ENCODE measurements around the gene NEO1.

DNA sequence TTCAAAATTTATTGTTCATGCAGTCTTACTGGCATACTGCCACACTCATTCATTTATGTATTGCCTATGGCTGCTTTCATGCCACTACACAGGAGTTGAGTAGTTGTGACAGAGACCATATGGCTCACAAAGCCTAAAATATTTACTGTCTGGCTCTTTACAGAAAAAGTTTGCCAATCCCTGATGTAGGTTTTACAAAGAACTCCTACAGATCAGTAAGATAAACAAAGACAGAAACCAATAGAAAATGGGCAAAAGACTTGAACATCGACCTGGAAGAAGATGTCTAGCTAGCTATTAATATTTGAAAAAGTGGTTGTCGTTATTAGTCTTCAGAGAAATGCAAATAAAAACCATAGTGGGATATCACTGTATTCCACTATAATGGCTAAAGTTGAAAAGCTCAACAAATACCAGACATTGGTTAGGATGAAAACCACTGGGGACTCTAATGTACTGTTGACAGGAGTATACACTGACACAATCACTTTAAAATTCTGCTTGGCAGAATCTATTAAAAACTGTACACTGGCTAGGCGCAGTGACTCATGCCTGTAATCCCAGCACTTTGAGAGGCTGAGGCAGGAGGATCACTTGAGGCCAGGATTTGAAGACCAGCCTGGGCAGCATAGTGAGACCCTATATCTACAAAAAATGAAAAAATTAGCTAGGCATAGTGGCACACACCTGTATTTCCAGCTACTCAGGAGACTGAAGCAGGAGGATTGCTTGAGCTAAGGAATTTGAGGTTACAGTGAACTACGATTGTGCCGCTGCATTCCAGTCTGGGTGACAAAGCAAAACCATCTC is 87.7 kb downstream of the NEO1 start:
- TF ChIP-seq, protein P1, sequence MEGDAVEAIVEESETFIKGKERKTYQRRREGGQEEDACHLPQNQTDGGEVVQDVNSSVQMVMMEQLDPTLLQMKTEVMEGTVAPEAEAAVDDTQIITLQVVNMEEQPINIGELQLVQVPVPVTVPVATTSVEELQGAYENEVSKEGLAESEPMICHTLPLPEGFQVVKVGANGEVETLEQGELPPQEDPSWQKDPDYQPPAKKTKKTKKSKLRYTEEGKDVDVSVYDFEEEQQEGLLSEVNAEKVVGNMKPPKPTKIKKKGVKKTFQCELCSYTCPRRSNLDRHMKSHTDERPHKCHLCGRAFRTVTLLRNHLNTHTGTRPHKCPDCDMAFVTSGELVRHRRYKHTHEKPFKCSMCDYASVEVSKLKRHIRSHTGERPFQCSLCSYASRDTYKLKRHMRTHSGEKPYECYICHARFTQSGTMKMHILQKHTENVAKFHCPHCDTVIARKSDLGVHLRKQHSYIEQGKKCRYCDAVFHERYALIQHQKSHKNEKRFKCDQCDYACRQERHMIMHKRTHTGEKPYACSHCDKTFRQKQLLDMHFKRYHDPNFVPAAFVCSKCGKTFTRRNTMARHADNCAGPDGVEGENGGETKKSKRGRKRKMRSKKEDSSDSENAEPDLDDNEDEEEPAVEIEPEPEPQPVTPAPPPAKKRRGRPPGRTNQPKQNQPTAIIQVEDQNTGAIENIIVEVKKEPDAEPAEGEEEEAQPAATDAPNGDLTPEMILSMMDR (IDR thresholded peaks at IDR 0.05; ENCODE audit: poor library complexity): no peak
- no peak for TF ChIP-seq EZH2phosphoT487 (IDR thresholded peaks at IDR 0.05; ENCODE audit: low read depth, severe bottlenecking, unreplicated experiment)

All from hepatocyte (in vitro differentiated cells).